Measurements from ENCODE around the gene RAB11FIP4.

RAB11FIP4 gene

DNA sequence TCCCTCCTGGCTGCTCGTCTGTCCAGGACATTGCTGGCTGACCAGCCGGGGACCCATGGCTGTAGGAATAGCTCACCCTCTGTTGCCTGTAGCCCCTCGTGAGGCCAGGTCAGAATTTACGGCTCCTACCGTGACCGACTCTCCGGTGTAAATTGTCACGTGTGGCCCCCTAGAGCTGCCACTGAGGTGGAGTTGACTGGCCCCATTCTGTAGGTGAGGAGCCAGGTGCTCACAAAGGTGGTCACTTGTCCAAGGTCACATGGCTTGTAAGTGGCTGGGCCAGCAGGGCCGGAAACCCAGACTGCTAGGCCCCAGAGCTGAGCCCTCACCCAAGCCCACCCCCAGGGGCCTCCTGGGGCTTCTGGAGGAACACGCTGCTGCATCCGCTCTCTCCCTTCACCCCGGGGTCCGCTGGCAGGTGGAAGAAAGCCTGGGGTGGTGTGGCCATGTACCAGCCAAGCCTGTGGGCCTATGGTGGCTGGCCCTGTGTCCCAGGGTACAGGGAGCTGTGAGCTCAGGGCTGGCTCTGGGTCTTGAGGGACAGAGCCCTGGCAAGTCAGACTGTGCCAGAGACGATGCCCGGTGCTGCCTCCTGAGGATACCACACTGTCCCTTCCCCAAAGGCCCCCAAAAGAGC, 120.7 kb downstream of the RAB11FIP4 start:
- Histone ChIP-seq H3K4me3 (ENCODE audit: insufficient read depth, low read length, poor library complexity, severe bottlenecking) (no peak overlapping the region), H3F3A (ENCODE audit: insufficient read depth) (no peaks in the 10 kb centered on the region), H3K9me3 (ENCODE audit: insufficient read depth, low read length) (no peaks in the 10 kb centered on the region), H3K27me3 (ENCODE audit: low read length) (no peaks in the 10 kb centered on the region), H3K9me2 (replicated peaks; ENCODE audit: insufficient read depth, low read length) (no peaks in the 10 kb centered on the region), H3K4me2 (ENCODE audit: low read depth, low read length, poor library complexity, severe bottlenecking) (no peak overlapping the region), H2AFZ (ENCODE audit: low read depth, low read length, severe bottlenecking) (no peak overlapping the region), H3K9ac (ENCODE audit: low read length) (no peak overlapping the region), H3K36me3 (ENCODE audit: low read length) (no peaks in the 10 kb centered on the region), H3K79me2 (ENCODE audit: insufficient read depth, low read length) (no peaks in the 10 kb centered on the region), H3K27ac (ENCODE audit: low read depth, low read length) (no peak overlapping the region), H4K20me1 (ENCODE audit: low read depth, low read length) (no peaks in the 10 kb centered on the region)
- TF ChIP-seq EZH2phosphoT487 (conservative IDR thresholded peaks at IDR 0.05; ENCODE audit: low read length), result no peak
- TF ChIP-seq, protein P1, sequence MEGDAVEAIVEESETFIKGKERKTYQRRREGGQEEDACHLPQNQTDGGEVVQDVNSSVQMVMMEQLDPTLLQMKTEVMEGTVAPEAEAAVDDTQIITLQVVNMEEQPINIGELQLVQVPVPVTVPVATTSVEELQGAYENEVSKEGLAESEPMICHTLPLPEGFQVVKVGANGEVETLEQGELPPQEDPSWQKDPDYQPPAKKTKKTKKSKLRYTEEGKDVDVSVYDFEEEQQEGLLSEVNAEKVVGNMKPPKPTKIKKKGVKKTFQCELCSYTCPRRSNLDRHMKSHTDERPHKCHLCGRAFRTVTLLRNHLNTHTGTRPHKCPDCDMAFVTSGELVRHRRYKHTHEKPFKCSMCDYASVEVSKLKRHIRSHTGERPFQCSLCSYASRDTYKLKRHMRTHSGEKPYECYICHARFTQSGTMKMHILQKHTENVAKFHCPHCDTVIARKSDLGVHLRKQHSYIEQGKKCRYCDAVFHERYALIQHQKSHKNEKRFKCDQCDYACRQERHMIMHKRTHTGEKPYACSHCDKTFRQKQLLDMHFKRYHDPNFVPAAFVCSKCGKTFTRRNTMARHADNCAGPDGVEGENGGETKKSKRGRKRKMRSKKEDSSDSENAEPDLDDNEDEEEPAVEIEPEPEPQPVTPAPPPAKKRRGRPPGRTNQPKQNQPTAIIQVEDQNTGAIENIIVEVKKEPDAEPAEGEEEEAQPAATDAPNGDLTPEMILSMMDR (IDR thresholded peaks at IDR 0.05; ENCODE audit: insufficient read depth, low read length, poor library complexity, severe bottlenecking), result no peak

DNA sequence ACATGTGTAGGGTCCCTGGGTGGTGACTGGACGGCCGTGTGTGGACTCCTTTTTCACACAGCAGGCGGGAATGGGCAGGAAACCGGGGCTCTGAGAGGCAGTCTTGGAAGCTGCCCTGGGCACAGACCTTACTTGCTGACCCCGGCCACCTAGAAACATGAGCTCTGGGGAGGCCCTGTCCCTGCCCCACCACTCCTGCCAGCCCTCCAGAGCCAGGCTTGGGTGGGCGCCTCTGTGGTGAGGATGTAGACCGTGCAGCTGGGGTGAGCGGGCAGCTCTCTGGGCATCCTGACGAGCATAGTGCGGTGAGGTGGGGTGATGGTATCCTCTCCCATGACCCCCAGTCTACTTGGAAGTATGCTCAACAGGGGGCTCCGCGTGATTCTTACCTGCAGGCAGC, 121.3 kb downstream of the RAB11FIP4 start:
- no peak overlapping the region for H3K9ac ChIP-seq (ENCODE audit: low read length)
- H3F3A ChIP-seq (ENCODE audit: insufficient read depth), result no peaks in the 10 kb centered on the region
- H3K9me3 ChIP-seq (ENCODE audit: insufficient read depth, low read length), result no peaks in the 10 kb centered on the region
- no peaks in the 10 kb centered on the region for H3K79me2 ChIP-seq (ENCODE audit: insufficient read depth, low read length)
- TF ChIP-seq EZH2phosphoT487 (conservative IDR thresholded peaks at IDR 0.05; ENCODE audit: low read length), result no peak
- TF ChIP-seq, protein P1 (IDR thresholded peaks at IDR 0.05; ENCODE audit: insufficient read depth, low read length, poor library complexity, severe bottlenecking), result no peak
- no peak overlapping the region for H3K4me2 ChIP-seq (ENCODE audit: low read depth, low read length, poor library complexity, severe bottlenecking)
- H3K36me3 ChIP-seq (ENCODE audit: low read length), result no peaks in the 10 kb centered on the region
- no peaks in the 10 kb centered on the region for H3K9me2 ChIP-seq (replicated peaks; ENCODE audit: insufficient read depth, low read length)
- no peak overlapping the region for H3K4me3 ChIP-seq (ENCODE audit: insufficient read depth, low read length, poor library complexity, severe bottlenecking)
- no peaks in the 10 kb centered on the region for H3K27me3 ChIP-seq (ENCODE audit: low read length)
- H2AFZ ChIP-seq (ENCODE audit: low read depth, low read length, severe bottlenecking), result no peak overlapping the region
- no peaks in the 10 kb centered on the region for H4K20me1 ChIP-seq (ENCODE audit: low read depth, low read length)
- no peak overlapping the region for H3K27ac ChIP-seq (ENCODE audit: low read depth, low read length)

DNA sequence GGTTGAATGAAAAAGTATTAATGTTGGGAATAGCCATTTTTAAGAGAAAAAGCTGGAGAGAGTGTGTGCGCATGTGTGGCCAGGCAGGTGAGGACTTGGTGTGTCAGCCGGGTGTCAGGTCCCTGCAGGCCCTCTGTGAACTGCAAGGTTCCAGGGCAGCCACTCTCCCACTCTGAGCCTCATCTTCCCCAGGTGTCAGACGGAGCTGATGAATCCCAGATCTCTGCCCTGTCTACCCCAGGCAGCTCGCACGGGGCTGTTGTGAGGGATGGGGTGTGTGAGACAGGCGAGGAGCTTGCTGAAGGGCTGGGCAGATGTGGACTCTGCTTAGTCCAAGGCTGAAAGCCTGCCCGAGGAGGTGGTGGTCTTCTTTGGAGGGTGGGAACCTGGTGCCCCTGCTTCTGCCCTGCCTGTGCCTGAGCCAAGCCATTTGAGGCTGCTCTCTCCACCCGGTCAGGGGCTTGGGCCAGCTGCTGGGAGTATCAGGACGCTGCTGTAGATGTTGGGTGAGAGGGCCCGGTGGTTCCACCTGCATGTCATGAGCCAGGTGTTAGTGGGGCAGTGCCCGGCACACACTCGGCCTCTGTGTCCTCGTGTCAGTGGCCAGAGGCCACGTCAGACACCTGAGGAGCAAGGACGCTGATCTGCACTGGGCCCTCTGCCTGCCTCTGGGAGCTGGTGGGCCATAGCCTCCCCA, 122.4 kb downstream of the RAB11FIP4 start:
- H3K4me2 ChIP-seq (ENCODE audit: low read depth, low read length, poor library complexity, severe bottlenecking), result no peak overlapping the region
- no peaks in the 10 kb centered on the region for H3K27me3 ChIP-seq (ENCODE audit: low read length)
- H2AFZ ChIP-seq (ENCODE audit: low read depth, low read length, severe bottlenecking), result no peak overlapping the region
- H3K9me2 ChIP-seq (replicated peaks; ENCODE audit: insufficient read depth, low read length), result no peaks in the 10 kb centered on the region
- H3K4me3 ChIP-seq (ENCODE audit: insufficient read depth, low read length, poor library complexity, severe bottlenecking), result no peak overlapping the region
- H3K9me3 ChIP-seq (ENCODE audit: insufficient read depth, low read length), result no peaks in the 10 kb centered on the region
- H3K9ac ChIP-seq (ENCODE audit: low read length), result no peak overlapping the region
- H4K20me1 ChIP-seq (ENCODE audit: low read depth, low read length), result no peaks in the 10 kb centered on the region
- TF ChIP-seq EZH2phosphoT487 (conservative IDR thresholded peaks at IDR 0.05; ENCODE audit: low read length), result no peak
- TF ChIP-seq, protein P1 (IDR thresholded peaks at IDR 0.05; ENCODE audit: insufficient read depth, low read length, poor library complexity, severe bottlenecking), result no peak
- H3K36me3 ChIP-seq (ENCODE audit: low read length), result no peaks in the 10 kb centered on the region
- H3K27ac ChIP-seq (ENCODE audit: low read depth, low read length), result no peak overlapping the region
- no peaks in the 10 kb centered on the region for H3K79me2 ChIP-seq (ENCODE audit: insufficient read depth, low read length)
- H3F3A ChIP-seq (ENCODE audit: insufficient read depth), result no peaks in the 10 kb centered on the region
